GM06990 (cell line): Measurements from ENCODE around the gene MTLN.
"Not testable (repeated sequence)": the region's sequence is repeated elsewhere in the genome, so short reads cannot be mapped to it uniquely, and the experiment has no call there.

Experiments used
- DNase-seq: peaks from one replicate; pipeline ENCODE4 v3.0.0-alpha.2; 2011; ENCODE audit not compliant: insufficient read length; ENCODE audit errors: extremely low read depth
- H3K27me3 ChIP-seq: replicated peaks from 2 replicates; pipeline ENCODE4 v1.6.0; 2011; ENCODE audit warnings: low read length; ENCODE audit not compliant: control insufficient read depth, insufficient read depth
- H3K36me3 ChIP-seq: 2 replicates; pipeline ENCODE4 v1.5.1; 2011; ENCODE audit warnings: low read length; ENCODE audit not compliant: control insufficient read depth, insufficient read depth
- H3K4me3 ChIP-seq: replicated peaks from 2 replicates; pipeline ENCODE4 v1.5.1; 2011; ENCODE audit warnings: low read depth, mild to moderate bottlenecking, control low read depth, low read length
- CTCF ChIP-seq: IDR thresholded peaks from 2 replicates; pipeline ENCODE4 v1.5.1; 2011; ENCODE audit warnings: low read length, control low read depth, mild to moderate bottlenecking, inconsistent platforms; ENCODE audit not compliant: insufficient read depth, poor library complexity, severe bottlenecking

The MTLN gene

GRCh38 chr2:110220190-110220564 is 7.8 kb upstream of the MTLN start:
- Histone ChIP-seq H3K4me3 (no peak overlapping the region), H3K27me3 (no peaks in the 10 kb centered on the region; the same call in 1 of the 2 replicates), H3K36me3 (no peaks in the 10 kb centered on the region)
- no peak for DNase-seq
- TF ChIP-seq CTCF, result no peak

- TF ChIP-seq CTCF, result no peak
- no peak for DNase-seq
- Histone ChIP-seq H3K36me3 (no peaks in the 10 kb centered on the region), H3K4me3 (no peak overlapping the region), H3K27me3 (no peaks in the 10 kb centered on the region; the same call in 1 of the 2 replicates)
Measured at GRCh38 chr2:110219496-110220189, 7.3 kb upstream of the MTLN start.

GRCh38 chr2:110218889-110219288 is 6.5 kb upstream of the MTLN start:
- not testable (repeated sequence) for H3K27me3 ChIP-seq, DNase-seq, H3K36me3 ChIP-seq, H3K4me3 ChIP-seq

- H3K4me3 ChIP-seq, result no peak overlapping the region
- TF ChIP-seq CTCF, result no peak
- no peak for DNase-seq
- no peaks in the 10 kb centered on the region for H3K36me3 ChIP-seq
- H3K27me3 ChIP-seq, result no peaks in the 10 kb centered on the region; the same call in 1 of the 2 replicates
Measured at GRCh38 chr2:110216803-110217202, 4.5 kb upstream of the MTLN start.

GRCh38 chr2:110216199-110216598 is 3.9 kb upstream of the MTLN start:
- no peak overlapping the region for H3K4me3 ChIP-seq
- TF ChIP-seq CTCF, result no peak
- no peak for DNase-seq
- no peaks in the 10 kb centered on the region; the same call in 1 of the 2 replicates for H3K27me3 ChIP-seq
- no peaks in the 10 kb centered on the region for H3K36me3 ChIP-seq

- TF ChIP-seq CTCF, result no peak
- Histone ChIP-seq H3K27me3 (no peaks in the 10 kb centered on the region; the same call in 1 of the 2 replicates), H3K36me3 (no peaks in the 10 kb centered on the region), H3K4me3 (no peak overlapping the region)
- no peak for DNase-seq
Measured at GRCh38 chr2:110215566-110216158, 3.3 kb upstream of the MTLN start.
